ENCODE measurements around the gene ATXN7L3. TPM values are rescaled to one million over a fixed set of nuclear protein-coding genes. Genes with fewer than 3 reads are reported as not detected.

ATXN7L3 gene
- total RNA-seq, 2 donors from 2014 or later = 45.8 to 72.0 TPM

DNA sequence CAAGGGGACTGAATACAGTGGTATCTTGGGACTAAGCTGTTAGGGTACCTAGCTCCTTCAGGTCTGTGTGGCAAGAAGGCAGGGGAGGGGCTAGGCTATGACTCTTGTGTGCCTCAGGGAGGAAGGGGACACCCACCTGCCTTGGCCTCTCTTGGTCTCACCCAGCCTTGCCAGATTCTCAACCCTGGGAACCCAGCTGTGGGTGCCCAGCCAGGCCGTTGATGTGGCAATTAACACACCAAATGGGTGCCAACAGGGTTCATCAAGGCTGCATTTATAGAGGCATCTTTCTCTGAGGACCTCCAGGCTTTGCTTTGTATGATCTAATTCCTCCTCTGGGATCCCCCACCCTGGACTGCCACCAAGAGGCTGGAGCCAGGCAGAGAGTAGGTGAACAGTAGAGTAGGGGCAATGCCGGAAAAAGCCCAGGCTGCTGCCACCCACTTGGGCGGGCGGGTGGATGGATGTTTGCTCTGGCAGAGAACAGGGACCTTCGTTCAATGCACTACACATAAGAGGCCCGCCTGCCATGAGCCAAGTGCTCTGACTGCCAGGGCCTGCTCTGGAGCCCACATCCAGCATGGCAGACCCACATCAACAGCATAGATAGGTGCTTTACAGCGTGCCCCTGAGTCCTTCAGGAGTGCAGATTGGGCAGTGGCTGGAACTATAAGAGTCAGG, 32.4 kb downstream of the ATXN7L3 start:
- 49% methylated on average over 7 of the region's 7 CpGs for WGBS
- H3K4me3 ChIP-seq = no peak overlapping the region
- no peak for TF ChIP-seq POLR2A (IDR thresholded peaks at IDR 0.05)
- TF ChIP-seq CTCF (IDR thresholded peaks at IDR 0.05) = no peak
- no peak for TF ChIP-seq POLR2AphosphoS5 (IDR thresholded peaks at IDR 0.05)
- no peaks in the 10 kb centered on the region for H3K9me3 ChIP-seq
- H3K27me3 ChIP-seq (replicated peaks; ENCODE audit: insufficient read depth) = no peaks in the 10 kb centered on the region
- H3K27ac ChIP-seq = no peak overlapping the region
- peaks cover 3% of the 10 kb centered on the region for H3K4me1 ChIP-seq (replicated peaks)
- H3K36me3 ChIP-seq = no peaks in the 10 kb centered on the region
- DNase-seq (ENCODE audit: low spot score) = no peak
- intact Hi-C loops (cut with DNase I) = loop anchor here (10.0 kb wide), 1 partner anchor 223 kb away; the partner anchor contains the start of gene PPY

DNA sequence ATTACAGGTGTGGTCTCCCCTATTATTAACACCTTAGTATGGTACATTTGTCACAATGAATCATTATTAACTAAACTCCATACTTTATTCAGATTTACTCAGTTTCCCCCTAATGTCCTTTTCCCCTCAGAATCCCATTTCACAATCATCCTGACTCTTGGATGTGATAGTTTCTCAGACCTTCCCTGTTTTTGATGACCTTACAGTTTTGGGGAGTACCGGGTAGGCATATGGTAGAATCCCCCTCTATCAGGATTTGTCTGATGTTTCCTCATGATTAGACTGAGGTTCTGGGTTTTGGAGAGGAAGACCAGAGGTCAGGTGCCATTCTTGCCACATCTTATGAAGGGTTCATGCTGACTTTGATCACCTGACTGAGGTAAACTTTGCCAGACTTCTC, 35.2 kb downstream of the ATXN7L3 start:
- Histone ChIP-seq H3K4me3 (no peak overlapping the region), H3K27ac (no peak overlapping the region), H3K4me1 (replicated peaks) (no peaks in the 10 kb centered on the region), H3K36me3 (no peaks in the 10 kb centered on the region), H3K27me3 (replicated peaks; ENCODE audit: insufficient read depth) (no peaks in the 10 kb centered on the region), H3K9me3 (no peaks in the 10 kb centered on the region)
- no peak for DNase-seq (ENCODE audit: low spot score)
- 97% methylated on average over 1 of the region's 1 CpG for WGBS
- intact Hi-C loops (cut with DNase I) = loop anchor here (10.0 kb wide), 1 partner anchor 220 kb away; the partner anchor contains the start of gene PPY
- TF ChIP-seq POLR2A (IDR thresholded peaks at IDR 0.05) = no peak

DNA sequence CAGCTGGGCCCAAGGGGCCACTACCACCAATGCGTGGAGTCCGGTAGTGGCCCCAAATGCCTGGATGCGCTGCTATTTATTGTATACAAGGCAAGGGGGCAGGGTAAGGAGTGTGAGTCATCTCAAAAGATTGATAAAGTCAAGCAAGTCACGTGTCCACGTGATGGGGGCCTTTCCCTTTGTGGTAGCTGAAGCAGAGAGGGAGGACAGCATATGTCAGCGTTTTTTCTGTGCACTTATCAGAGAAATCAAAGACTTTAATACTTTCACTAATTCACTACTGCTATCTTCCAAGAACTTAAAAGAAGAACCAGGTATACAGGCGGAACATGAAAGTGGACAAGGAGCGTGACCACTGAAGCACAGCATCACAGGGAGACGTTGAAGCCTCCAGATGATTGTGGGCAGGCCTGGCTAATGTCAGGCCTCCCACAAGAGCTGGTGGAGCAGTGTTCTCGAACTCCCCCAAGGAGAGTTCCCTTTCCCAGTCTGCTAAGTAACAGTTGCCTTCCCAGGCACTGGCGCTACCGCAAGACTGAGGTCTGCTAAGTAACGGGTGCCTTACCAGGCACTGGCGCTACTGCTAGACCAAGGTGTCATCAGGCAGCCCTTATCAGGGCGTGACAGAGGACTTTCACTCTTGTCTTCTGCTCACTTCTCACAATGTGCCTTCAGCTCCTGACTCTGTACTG, 40.0 kb downstream of the ATXN7L3 start:
- TF ChIP-seq POLR2A (IDR thresholded peaks at IDR 0.05) (no peak), POLR2AphosphoS5 (IDR thresholded peaks at IDR 0.05) (no peak), CTCF (IDR thresholded peaks at IDR 0.05) (no peak)
- no peak for DNase-seq (ENCODE audit: low spot score)
- no peaks in the 10 kb centered on the region for H3K27me3 ChIP-seq (replicated peaks; ENCODE audit: insufficient read depth)
- WGBS = 90% methylated on average over 15 of the region's 15 CpGs
- H3K27ac ChIP-seq = no peak overlapping the region
- no peaks in the 10 kb centered on the region for H3K4me1 ChIP-seq (replicated peaks)
- no peaks in the 10 kb centered on the region for H3K9me3 ChIP-seq
- intact Hi-C loops (cut with DNase I) = loop anchor here (10.0 kb wide), 1 partner anchor 215 kb away; the partner anchor contains the start of gene PPY
- H3K4me3 ChIP-seq = no peak overlapping the region
- no peaks in the 10 kb centered on the region for H3K36me3 ChIP-seq

- no peak overlapping the region for H3K27ac ChIP-seq
- H3K27me3 ChIP-seq (replicated peaks; ENCODE audit: insufficient read depth) = no peaks in the 10 kb centered on the region
- no peak overlapping the region for H3K4me3 ChIP-seq
- WGBS = 63% methylated on average over 2 of the region's 2 CpGs
- TF ChIP-seq CTCF (IDR thresholded peaks at IDR 0.05) (no peak), POLR2A (IDR thresholded peaks at IDR 0.05) (no peak), POLR2AphosphoS5 (IDR thresholded peaks at IDR 0.05) (no peak)
- no peaks in the 10 kb centered on the region for H3K36me3 ChIP-seq
- no peak for DNase-seq (ENCODE audit: low spot score)
- intact Hi-C loops (cut with DNase I) = no loop called here
- no peaks in the 10 kb centered on the region for H3K9me3 ChIP-seq
- no peaks in the 10 kb centered on the region for H3K4me1 ChIP-seq (replicated peaks)
These were observed 44.2 kb downstream of the ATXN7L3 start for GRCh38 chr17:44155488-44155887.

- H3K27me3 ChIP-seq (replicated peaks; ENCODE audit: insufficient read depth) = no peaks in the 10 kb centered on the region
- no peak for DNase-seq (ENCODE audit: low spot score)
- no peaks in the 10 kb centered on the region for H3K4me1 ChIP-seq (replicated peaks)
- 92% methylated on average over 4 of the region's 4 CpGs for WGBS
- no peaks in the 10 kb centered on the region for H3K36me3 ChIP-seq
- no peak for TF ChIP-seq POLR2AphosphoS5 (IDR thresholded peaks at IDR 0.05)
- TF ChIP-seq POLR2A (IDR thresholded peaks at IDR 0.05) = no peak
- TF ChIP-seq CTCF (IDR thresholded peaks at IDR 0.05) = no peak
- H3K9me3 ChIP-seq = no peaks in the 10 kb centered on the region
- intact Hi-C loops (cut with DNase I) = no loop called here
- no peak overlapping the region for H3K27ac ChIP-seq
- no peak overlapping the region for H3K4me3 ChIP-seq
These were observed 46.8 kb downstream of the ATXN7L3 start for GRCh38 chr17:44152875-44153274.

All from prostate gland (tissue), 2 donors.